IMR-90 (cell line): Measurements from ENCODE around the gene MSN. TPM values are rescaled to one million over a fixed set of nuclear protein-coding genes. Genes with fewer than 3 reads are reported as not detected.
A peak's percentile ranks its signal among the peaks of the same experiment; 100 is the strongest.

Experiments used
- ATAC-seq: fragments of 200-7000 bp; cut with Tn5 transposase; 2 replicates; pipeline ENCODE4 v1.9.1; 2020; ENCODE audit warnings: low read depth, mild to moderate bottlenecking, moderate library complexity
- BruUV-seq: library from RNA; stranded (reverse); fragments of 400-500 nt; replicated peaks from 2 replicates; lab custom pipeline; 2021; lab: Mats Ljungman, UMichigan
- CTCF ChIA-PET: fragments of 300-600 bp; formaldehyde crosslinking; extraction: SDS; loops from one replicate; lab custom pipeline; 2021; ENCODE audit warnings: antibody characterized with exemption; lab: Yijun Ruan, JAX
- POLR2A ChIA-PET: fragments of 300-600 bp; sonication (Branson Sonifier 250); formaldehyde crosslinking; loops from one replicate; lab custom pipeline; 2022; ENCODE audit warnings: antibody characterized with exemption; ENCODE audit not compliant: unreplicated experiment; lab: Charles Lee
- DNase-seq: peaks from one replicate; pipeline ENCODE4 v3.0.0; 2013
- H2AFZ ChIP-seq: replicated peaks from 2 replicates; pipeline ENCODE3; 2013; ENCODE audit warnings: low read length, mild to moderate bottlenecking; ENCODE audit not compliant: poor library complexity
- H2AK5ac ChIP-seq: 2 replicates; pipeline ENCODE4 v1.6.1; 2013; ENCODE audit warnings: low read depth, low read length, inconsistent platforms
- H2AK9ac ChIP-seq: replicated peaks from 2 replicates; pipeline ENCODE3; 2013; ENCODE audit warnings: mild to moderate bottlenecking, low read depth, low read length, moderate library complexity; ENCODE audit not compliant: poor library complexity
- H2BK120ac ChIP-seq: 2 replicates; pipeline ENCODE4 v1.6.1; 2013; ENCODE audit warnings: low read depth, low read length, inconsistent platforms
- H2BK15ac ChIP-seq: 3 replicates; pipeline ENCODE4 v1.6.1; 2013; ENCODE audit warnings: low read depth, low read length, inconsistent platforms
- H2BK20ac ChIP-seq: 2 replicates; pipeline ENCODE4 v1.6.1; 2013; ENCODE audit warnings: low read depth, mild to moderate bottlenecking, inconsistent platforms, low read length, moderate library complexity
- H2BK5ac ChIP-seq: 2 replicates; pipeline ENCODE4 v1.6.1; 2013; ENCODE audit warnings: mild to moderate bottlenecking, low read depth, low read length, inconsistent platforms; ENCODE audit not compliant: poor library complexity, severe bottlenecking
- H3K14ac ChIP-seq: replicated peaks from 2 replicates; pipeline ENCODE4 v1.6.1; 2013; ENCODE audit warnings: low read depth, low read length, inconsistent platforms
- H3K18ac ChIP-seq: 2 replicates; pipeline ENCODE4 v1.6.1; 2013; ENCODE audit warnings: low read depth, low read length, control low read depth
- H3K23ac ChIP-seq: 2 replicates; pipeline ENCODE4 v1.6.1; 2013; ENCODE audit warnings: low read depth, low read length, inconsistent platforms
- H3K27ac ChIP-seq: 2 replicates; pipeline ENCODE4 v1.5.1; 2013; ENCODE audit warnings: mild to moderate bottlenecking, control low read depth, low read length; ENCODE audit not compliant: insufficient read depth
- H3K27me3 ChIP-seq: 2 replicates; pipeline ENCODE4 v1.6.1; 2013; ENCODE audit warnings: low read length; ENCODE audit not compliant: control insufficient read depth, insufficient read depth
- H3K36me3 ChIP-seq: 2 replicates; pipeline ENCODE4 v1.6.1; 2013; ENCODE audit warnings: low read length, mixed read lengths; ENCODE audit not compliant: control insufficient read depth, insufficient read depth
- H3K4ac ChIP-seq: 2 replicates; pipeline ENCODE4 v1.6.1; 2013; ENCODE audit warnings: low read depth, low read length, inconsistent platforms
- H3K4me1 ChIP-seq: 2 replicates; pipeline ENCODE4 v1.6.1; 2013; ENCODE audit warnings: low read length, mixed read lengths; ENCODE audit not compliant: control insufficient read depth, insufficient read depth
- H3K4me2 ChIP-seq: 2 replicates; pipeline ENCODE4 v1.6.1; 2013; ENCODE audit warnings: low read depth, mild to moderate bottlenecking, control low read depth, low read length, moderate library complexity
- H3K4me3 ChIP-seq: 2 replicates; pipeline ENCODE4 v1.5.1; 2013; ENCODE audit warnings: low read depth, mild to moderate bottlenecking, control low read depth, low read length, moderate library complexity; ENCODE audit not compliant: insufficient read depth
- H3K56ac ChIP-seq: 2 replicates; pipeline ENCODE4 v1.6.1; 2013; ENCODE audit warnings: low read length, inconsistent platforms; ENCODE audit not compliant: insufficient read depth; ENCODE audit errors: extremely low read depth
- H3K79me1 ChIP-seq, 2 experiments: 2 replicates each; pipeline ENCODE4 v1.6.1; 2013; ENCODE audit warnings: low read length in 2 of 2, inconsistent platforms in 1 of 2, low read depth in 1 of 2
- H3K9ac ChIP-seq: 2 replicates; pipeline ENCODE4 v1.6.1; 2013; ENCODE audit warnings: low read depth, low read length, control low read depth
- H3K9me1 ChIP-seq: 2 replicates; pipeline ENCODE4 v1.6.1; 2013; ENCODE audit warnings: low read length, inconsistent platforms; ENCODE audit not compliant: insufficient read depth
- H3K9me3 ChIP-seq: 2 replicates; pipeline ENCODE4 v1.6.1; 2013; ENCODE audit warnings: low read length; ENCODE audit not compliant: control insufficient read depth, insufficient read depth
- H4K20me1 ChIP-seq: 2 replicates; pipeline ENCODE4 v1.6.1; 2013; ENCODE audit warnings: low read length, inconsistent platforms; ENCODE audit not compliant: insufficient read depth
- H4K5ac ChIP-seq: 2 replicates; pipeline ENCODE4 v1.6.1; 2013; ENCODE audit warnings: mild to moderate bottlenecking, low read depth, low read length, control low read depth
- H4K8ac ChIP-seq, 2 experiments: 2 replicates each; pipeline ENCODE4 v1.6.1; 2013; ENCODE audit warnings: low read depth in 2 of 2, low read length in 2 of 2, control low read depth in 1 of 2, inconsistent platforms in 1 of 2
- H4K91ac ChIP-seq: 2 replicates; pipeline ENCODE4 v1.6.1; 2013; ENCODE audit warnings: low read depth, low read length, inconsistent platforms; ENCODE audit not compliant: insufficient read depth
- CEBPB ChIP-seq: IDR thresholded peaks from 2 replicates; pipeline ENCODE4 v1.6.1; 2012; ENCODE audit warnings: low read depth, low read length, improper control_type of control experiment
- MAFK ChIP-seq: IDR thresholded peaks from 2 replicates; pipeline ENCODE4 v1.6.1; 2012; ENCODE audit warnings: low read depth, low read length, improper control_type of control experiment
- MXI1 ChIP-seq: IDR thresholded peaks from 2 replicates; pipeline ENCODE4 v1.6.1; 2012; ENCODE audit warnings: low read depth, mild to moderate bottlenecking, low read length, moderate library complexity, borderline replicate concordance
- NFE2L2 ChIP-seq: fragments of 150-350 bp; IDR thresholded peaks from 2 replicates; pipeline ENCODE4 v1.6.1; 2016; ENCODE audit warnings: low read depth, mild to moderate bottlenecking, low read length
- POLR2A ChIP-seq: IDR thresholded peaks from 2 replicates; pipeline ENCODE4 v1.6.1; 2012; ENCODE audit warnings: mild to moderate bottlenecking, low read depth, low read length
- RFX5 ChIP-seq: IDR thresholded peaks from 2 replicates; pipeline ENCODE4 v1.8.0; 2012; ENCODE audit warnings: low read depth, mild to moderate bottlenecking, low read length, moderate library complexity
- WGBS, 2 experiments: methylation state at CpG; one replicate each; pipeline versions ENCODE4 v1.1.5 to v1.1.7; 2013; ENCODE audit warnings: missing lambda C conversion rate in 2 of 2; ENCODE audit not compliant: insufficient read length in 1 of 2; ENCODE audit errors: extremely low coverage in 2 of 2; 5-methylcytosine and 5-hydroxymethylcytosine counted together
- dilution Hi-C: fragments of 300-500 bp; cut with HindIII; formaldehyde crosslinking; loops from one replicate; pipeline ENCODE4 v1.14.3; 2018; ENCODE audit warnings: low sequenced_read_pairs; ENCODE audit not compliant: unreplicated experiment
- in situ Hi-C: fragments of 300-500 bp; cut with MboI; formaldehyde crosslinking; loops from 3 replicates; pipeline ENCODE4 v1.14.3; 2019; ENCODE audit warnings: low sequenced_read_pairs, inconsistent platforms, mixed read lengths
- intact Hi-C: fragments of 100-400 bp; cut with micrococcal nuclease; formaldehyde crosslinking; loops from 2 replicates; pipeline ENCODE4 v1.10.0; 2022
- polyA plus RNA-seq, 3 experiments: library from polyadenylated mRNA; depleted of rRNA; stranded (reverse); fragments of >200 nt; gene quantifications; 2 replicates each; pipeline ENCODE4 v1.2.3, GENCODE V29; 2012; ENCODE audit warnings: low replicate concordance in 1 of 3
- total RNA-seq: library from RNA; depleted of rRNA; stranded (reverse); fragments of >200 nt; gene quantifications from 2 replicates; pipeline ENCODE4 v1.2.3, GENCODE V29; 2012

MSN gene
- total and polyA plus RNA-seq, 2 of the 4 experiments (the other 2 are of a cell fraction), result 422 to 619 TPM

DNA sequence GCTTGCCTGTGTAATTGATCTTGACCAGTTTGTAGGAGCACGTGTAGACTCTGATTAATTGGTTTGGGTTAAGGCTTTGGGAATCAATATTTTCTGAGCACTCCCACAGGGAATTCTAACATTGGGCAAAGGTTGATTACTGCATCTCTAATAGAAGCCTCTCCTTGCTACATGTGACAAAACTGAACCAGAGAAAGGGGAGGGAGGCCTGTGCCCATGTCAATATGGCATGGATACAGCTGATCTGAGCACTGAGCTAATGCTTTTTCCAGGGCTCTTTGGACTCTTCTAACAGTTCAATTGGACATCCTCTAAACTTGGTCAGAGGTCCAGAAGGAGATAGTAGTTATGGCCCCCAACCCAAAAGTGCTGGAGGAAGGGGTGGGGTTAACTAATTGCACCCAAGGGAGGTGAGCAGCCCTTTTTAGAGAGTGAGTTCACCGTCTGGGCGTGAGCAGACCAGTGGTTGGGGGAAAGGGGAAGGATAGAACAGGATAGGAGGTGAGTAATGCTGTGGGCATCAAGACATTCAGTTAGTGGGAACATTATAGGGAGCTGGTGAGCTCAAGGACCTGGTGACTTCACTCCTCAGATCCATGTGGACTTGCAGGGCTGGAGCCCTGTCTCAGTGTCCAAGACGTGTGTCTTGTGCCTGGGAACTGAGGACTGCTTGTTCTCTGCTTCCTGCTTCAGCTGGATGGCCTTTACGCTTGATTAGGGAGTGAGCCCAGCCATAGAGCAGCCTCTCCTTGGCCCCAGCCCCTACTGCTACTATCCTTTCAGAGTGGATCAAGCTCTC lies 22.8 kb downstream of the MSN start:
- no peak overlapping the region for H3K9ac ChIP-seq
- peaks cover 21% of the 10 kb centered on the region for H3K9me1 ChIP-seq
- no peak overlapping the region for H2BK20ac ChIP-seq
- no peaks in the 10 kb centered on the region for H3K27me3 ChIP-seq
- H3K23ac ChIP-seq, result no peak overlapping the region
- H2AK9ac ChIP-seq, result no peak overlapping the region
- no peak overlapping the region for H2BK120ac ChIP-seq
- peak overlapping the region; percentile 31 for H2BK5ac ChIP-seq
- H2AK5ac ChIP-seq, result peak overlapping the region; percentile 53
- no peaks in the 10 kb centered on the region for H3K9me3 ChIP-seq
- H4K20me1 ChIP-seq, result peaks cover 87% of the 10 kb centered on the region
- no peak overlapping the region for H3K18ac ChIP-seq
- WGBS, 2 experiments, result no CpG with 5 or more reads among the region's 5 CpGs
- H3K4me3 ChIP-seq, result no peak overlapping the region
- POLR2A ChIA-PET, result no interaction called here
- no peak overlapping the region for H4K5ac ChIP-seq
- H3K36me3 ChIP-seq, result no peaks in the 10 kb centered on the region
- H3K14ac ChIP-seq, result no peak overlapping the region
- H3K79me1 ChIP-seq, result peaks cover 0 to 6% of the 10 kb centered on the region in 2 experiments; a peak in 2 of 4 replicates
- 0 out of 2 replicates have a peak overlapping the region, but pooled peaks have one; percentile 2 for H3K4ac ChIP-seq
- in situ Hi-C loops, result no loop called here
- H4K8ac ChIP-seq, result no peak overlapping the region
- DNase-seq (peak; percentile 78), ATAC-seq (peak; percentile 51)
- no peak overlapping the region for H4K91ac ChIP-seq
- H3K27ac ChIP-seq, result peak overlapping the region; percentile 34; the same call in 1 of the 2 replicates
- peak overlapping the region; percentile 27 for H2AFZ ChIP-seq
- H2BK15ac ChIP-seq, result 0 out of 3 replicates have a peak overlapping the region, but pooled peaks have one; percentile 23
- no peak overlapping the region for H3K4me2 ChIP-seq
- H3K56ac ChIP-seq, result no peak overlapping the region
- TF ChIP-seq POLR2A, result no peak
- no peak for TF ChIP-seq MAFK
- TF ChIP-seq MXI1, result peak; percentile 54; the same call in 1 of the 2 replicates
- no peak for TF ChIP-seq RFX5
- TF ChIP-seq NFE2L2, result no peak
- TF ChIP-seq CEBPB, result no peak
- intact Hi-C loops, result no loop called here
- no TSS peak for BruUV-seq
- dilution Hi-C loops, result no loop called here
- H3K4me1 ChIP-seq, result peaks cover 18% of the 10 kb centered on the region
- CTCF ChIA-PET, result no interaction called here
